GM23338 (cell line): ENCODE data around the gene GABRR2. TPM values are rescaled to one million over a fixed set of nuclear protein-coding genes. Genes with fewer than 3 reads are reported as not detected.

Experiments used
- ATAC-seq: fragments of 200-7000 bp; cut with Tn5 transposase; 3 replicates; pipeline ENCODE4 v1.9.1; 2020
- DNase-seq: peaks from one replicate; pipeline ENCODE4 v3.0.0-alpha.2; 2015; ENCODE audit warnings: low spot score
- H2AFZ ChIP-seq: fragments of 200-600 bp; sonication (generic); 2 replicates; pipeline ENCODE4 v1.8.0; 2016; ENCODE audit warnings: antibody characterized with exemption, mild to moderate bottlenecking, moderate library complexity
- H3F3A ChIP-seq: fragments of 200-600 bp; sonication (generic); replicated peaks from 2 replicates; pipeline ENCODE4 v1.8.0; 2017; ENCODE audit warnings: antibody characterized with exemption, mixed run types, low read depth
- H3K27ac ChIP-seq: fragments of 200-600 bp; sonication (generic); 2 replicates; pipeline ENCODE4 v1.6.1; 2016; ENCODE audit warnings: low read depth
- H3K27me3 ChIP-seq: fragments of 200-600 bp; sonication (generic); 2 replicates; pipeline ENCODE4 v1.8.0; 2016; ENCODE audit warnings: mild to moderate bottlenecking, mixed run types, moderate library complexity; ENCODE audit not compliant: insufficient read depth
- H3K36me3 ChIP-seq: fragments of 200-600 bp; sonication (generic); 2 replicates; pipeline ENCODE4 v1.8.0; 2016; ENCODE audit warnings: mild to moderate bottlenecking; ENCODE audit not compliant: insufficient read depth
- H3K4me1 ChIP-seq: fragments of 200-600 bp; sonication (generic); 2 replicates; pipeline ENCODE4 v1.8.0; 2016; ENCODE audit warnings: mild to moderate bottlenecking, moderate library complexity; ENCODE audit not compliant: insufficient read depth
- H3K4me2 ChIP-seq: fragments of 200-600 bp; sonication (generic); 2 replicates; pipeline ENCODE4 v1.7.1; 2017; ENCODE audit warnings: mixed run types
- H3K4me3 ChIP-seq: fragments of 200-600 bp; sonication (generic); 2 replicates; pipeline ENCODE4 v1.6.1; 2016; ENCODE audit warnings: mixed run types
- H3K79me2 ChIP-seq: fragments of 200-600 bp; sonication (generic); replicated peaks from 2 replicates; pipeline ENCODE4 v1.8.0; 2017; ENCODE audit warnings: mild to moderate bottlenecking; ENCODE audit not compliant: insufficient read depth
- H3K9me2 ChIP-seq: fragments of 200-600 bp; sonication (generic); 2 replicates; pipeline ENCODE4 v1.8.0; 2017; ENCODE audit not compliant: insufficient read depth
- H4K20me1 ChIP-seq: fragments of 200-600 bp; sonication (generic); replicated peaks from 2 replicates; pipeline ENCODE4 v1.8.0; 2017; ENCODE audit warnings: mild to moderate bottlenecking; ENCODE audit not compliant: insufficient read depth
- H3K27ac Mint-ChIP-seq: 2 replicates; pipeline ENCODE4 v1.8.0; 2020; ENCODE audit warnings: inconsistent platforms, mild to moderate bottlenecking, moderate library complexity, mixed read lengths
- H3K27me3 Mint-ChIP-seq: 3 replicates; pipeline ENCODE4 v1.8.0; 2022; ENCODE audit warnings: low read depth, mild to moderate bottlenecking, moderate library complexity, mixed read lengths, inconsistent platforms; ENCODE audit not compliant: insufficient read depth, poor library complexity
- H3K36me3 Mint-ChIP-seq: 3 replicates; pipeline ENCODE4 v1.8.0; 2021; ENCODE audit warnings: low read depth, mild to moderate bottlenecking, inconsistent platforms, moderate library complexity, mixed read lengths
- H3K4me1 Mint-ChIP-seq: 3 replicates; pipeline ENCODE4 v1.8.0; 2020; ENCODE audit warnings: mild to moderate bottlenecking, inconsistent platforms, mixed read lengths
- H3K4me3 Mint-ChIP-seq: 3 replicates; pipeline ENCODE4 v1.8.0; 2021; ENCODE audit warnings: moderate library complexity, mild to moderate bottlenecking, inconsistent platforms, mixed read lengths
- H3K9me3 Mint-ChIP-seq: 3 replicates; pipeline ENCODE4 v1.8.0; 2020; ENCODE audit warnings: moderate library complexity, mild to moderate bottlenecking, inconsistent platforms, mixed read lengths
- CREB1 ChIP-seq: fragments of 250-450 bp; sonication (Bioruptor Pico); IDR thresholded peaks from 2 replicates; pipeline ENCODE4 v1.5.0; 2020; ENCODE audit warnings: low read depth, mild to moderate bottlenecking, moderate library complexity
- EZH2phosphoT487 ChIP-seq: fragments of 200-600 bp; sonication (generic); IDR thresholded peaks from one replicate; pipeline ENCODE4 v1.8.1; 2018; ENCODE audit warnings: antibody characterized with exemption; ENCODE audit not compliant: unreplicated experiment
- POLR2AphosphoS5 ChIP-seq: IDR thresholded peaks from 2 replicates; pipeline ENCODE4 v1.6.1; 2016; ENCODE audit warnings: antibody characterized with exemption, low read depth
- STAT1 ChIP-seq: IDR thresholded peaks from one replicate; pipeline ENCODE4 v1.6.1; 2016; ENCODE audit warnings: antibody characterized with exemption; ENCODE audit not compliant: unreplicated experiment
- ZNF114 ChIP-seq: fragments of 250-450 bp; sonication (Bioruptor Pico); IDR thresholded peaks from 2 replicates; pipeline ENCODE4 v1.5.0; 2020; ENCODE audit warnings: mild to moderate bottlenecking, moderate library complexity
- ZNF331 ChIP-seq: fragments of 250-450 bp; sonication (Bioruptor Pico); IDR thresholded peaks from 2 replicates; pipeline ENCODE4 v1.5.0; 2020; ENCODE audit warnings: low read depth, mild to moderate bottlenecking, moderate library complexity
- polyA plus RNA-seq: library from polyadenylated mRNA; unstranded; fragments of >200 nt; fragmentation: Nextera tagmentation; extraction: Ambion mirVana; gene quantifications from 2 replicates; pipeline ENCODE4 v1.2.1, GENCODE V29; 2016
- total RNA-seq: library from RNA; depleted of rRNA; stranded (reverse); fragments of >200 nt; shearing (Covaris generic); gene quantifications from 2 replicates; pipeline ENCODE4 v1.2.3, GENCODE V29; 2014
- TF ChIP-seq, protein P1 (sequence below): IDR thresholded peaks from one replicate; pipeline ENCODE4 v1.6.1; 2018; ENCODE audit warnings: antibody characterized with exemption; ENCODE audit not compliant: unreplicated experiment
- TF ChIP-seq, protein P2 (sequence below): fragments of 250-450 bp; sonication (Bioruptor Pico); IDR thresholded peaks from 2 replicates; pipeline ENCODE4 v1.5.0; 2020; ENCODE audit warnings: mild to moderate bottlenecking, moderate library complexity

The GABRR2 gene
- total and polyA plus RNA-seq, 2 experiments from 2014 or later: not detected

DNA sequence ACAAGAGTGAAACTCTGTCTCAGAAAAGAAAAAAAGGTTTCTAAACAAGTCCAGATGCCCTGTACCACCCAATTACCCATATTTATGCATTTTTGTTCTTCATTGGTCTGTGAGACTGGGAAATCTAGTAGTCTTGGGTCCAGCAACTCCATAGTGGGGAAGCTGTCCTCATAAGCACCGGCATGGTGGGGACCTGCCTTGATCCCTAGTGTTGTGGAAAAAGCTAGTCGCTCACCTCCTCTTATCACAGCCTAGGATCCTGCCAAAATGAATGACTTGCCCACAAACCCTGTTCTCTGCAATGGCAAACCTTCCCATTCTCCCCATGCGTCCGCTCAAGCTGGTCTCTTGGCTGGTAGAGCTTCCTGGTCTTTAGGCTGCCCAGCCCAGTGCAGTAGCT is 59.7 kb downstream of the GABRR2 start (continued):
- TF ChIP-seq, protein P1, sequence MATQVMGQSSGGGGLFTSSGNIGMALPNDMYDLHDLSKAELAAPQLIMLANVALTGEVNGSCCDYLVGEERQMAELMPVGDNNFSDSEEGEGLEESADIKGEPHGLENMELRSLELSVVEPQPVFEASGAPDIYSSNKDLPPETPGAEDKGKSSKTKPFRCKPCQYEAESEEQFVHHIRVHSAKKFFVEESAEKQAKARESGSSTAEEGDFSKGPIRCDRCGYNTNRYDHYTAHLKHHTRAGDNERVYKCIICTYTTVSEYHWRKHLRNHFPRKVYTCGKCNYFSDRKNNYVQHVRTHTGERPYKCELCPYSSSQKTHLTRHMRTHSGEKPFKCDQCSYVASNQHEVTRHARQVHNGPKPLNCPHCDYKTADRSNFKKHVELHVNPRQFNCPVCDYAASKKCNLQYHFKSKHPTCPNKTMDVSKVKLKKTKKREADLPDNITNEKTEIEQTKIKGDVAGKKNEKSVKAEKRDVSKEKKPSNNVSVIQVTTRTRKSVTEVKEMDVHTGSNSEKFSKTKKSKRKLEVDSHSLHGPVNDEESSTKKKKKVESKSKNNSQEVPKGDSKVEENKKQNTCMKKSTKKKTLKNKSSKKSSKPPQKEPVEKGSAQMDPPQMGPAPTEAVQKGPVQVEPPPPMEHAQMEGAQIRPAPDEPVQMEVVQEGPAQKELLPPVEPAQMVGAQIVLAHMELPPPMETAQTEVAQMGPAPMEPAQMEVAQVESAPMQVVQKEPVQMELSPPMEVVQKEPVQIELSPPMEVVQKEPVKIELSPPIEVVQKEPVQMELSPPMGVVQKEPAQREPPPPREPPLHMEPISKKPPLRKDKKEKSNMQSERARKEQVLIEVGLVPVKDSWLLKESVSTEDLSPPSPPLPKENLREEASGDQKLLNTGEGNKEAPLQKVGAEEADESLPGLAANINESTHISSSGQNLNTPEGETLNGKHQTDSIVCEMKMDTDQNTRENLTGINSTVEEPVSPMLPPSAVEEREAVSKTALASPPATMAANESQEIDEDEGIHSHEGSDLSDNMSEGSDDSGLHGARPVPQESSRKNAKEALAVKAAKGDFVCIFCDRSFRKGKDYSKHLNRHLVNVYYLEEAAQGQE: no peak
- no peak for TF ChIP-seq ZNF114 (CRISPR knock-in tag)

GRCh38 chr6:89254569-89254968 is 60.5 kb downstream of the GABRR2 start:
- DNase-seq (no peak), ATAC-seq (no peak)
- Histone ChIP-seq H2AFZ (no peak overlapping the region), H3K9me2 (no peaks in the 10 kb centered on the region), H3F3A (no peaks in the 10 kb centered on the region), H3K27me3 (no peaks in the 10 kb centered on the region), H3K4me3 (no peak overlapping the region), H3K27ac (no peak overlapping the region), H4K20me1 (no peaks in the 10 kb centered on the region), H3K79me2 (no peaks in the 10 kb centered on the region), H3K36me3 (no peaks in the 10 kb centered on the region), H3K4me1 (no peaks in the 10 kb centered on the region), H3K4me2 (no peak overlapping the region)
- no peak overlapping the region for H3K4me3 Mint-ChIP-seq
- H3K27me3 Mint-ChIP-seq: no peaks in the 10 kb centered on the region
- no peaks in the 10 kb centered on the region for H3K36me3 Mint-ChIP-seq
- no peaks in the 10 kb centered on the region for H3K4me1 Mint-ChIP-seq
- no peak overlapping the region for H3K27ac Mint-ChIP-seq
- H3K9me3 Mint-ChIP-seq: no peaks in the 10 kb centered on the region
- no peak for TF ChIP-seq EZH2phosphoT487
- TF ChIP-seq, protein P2, sequence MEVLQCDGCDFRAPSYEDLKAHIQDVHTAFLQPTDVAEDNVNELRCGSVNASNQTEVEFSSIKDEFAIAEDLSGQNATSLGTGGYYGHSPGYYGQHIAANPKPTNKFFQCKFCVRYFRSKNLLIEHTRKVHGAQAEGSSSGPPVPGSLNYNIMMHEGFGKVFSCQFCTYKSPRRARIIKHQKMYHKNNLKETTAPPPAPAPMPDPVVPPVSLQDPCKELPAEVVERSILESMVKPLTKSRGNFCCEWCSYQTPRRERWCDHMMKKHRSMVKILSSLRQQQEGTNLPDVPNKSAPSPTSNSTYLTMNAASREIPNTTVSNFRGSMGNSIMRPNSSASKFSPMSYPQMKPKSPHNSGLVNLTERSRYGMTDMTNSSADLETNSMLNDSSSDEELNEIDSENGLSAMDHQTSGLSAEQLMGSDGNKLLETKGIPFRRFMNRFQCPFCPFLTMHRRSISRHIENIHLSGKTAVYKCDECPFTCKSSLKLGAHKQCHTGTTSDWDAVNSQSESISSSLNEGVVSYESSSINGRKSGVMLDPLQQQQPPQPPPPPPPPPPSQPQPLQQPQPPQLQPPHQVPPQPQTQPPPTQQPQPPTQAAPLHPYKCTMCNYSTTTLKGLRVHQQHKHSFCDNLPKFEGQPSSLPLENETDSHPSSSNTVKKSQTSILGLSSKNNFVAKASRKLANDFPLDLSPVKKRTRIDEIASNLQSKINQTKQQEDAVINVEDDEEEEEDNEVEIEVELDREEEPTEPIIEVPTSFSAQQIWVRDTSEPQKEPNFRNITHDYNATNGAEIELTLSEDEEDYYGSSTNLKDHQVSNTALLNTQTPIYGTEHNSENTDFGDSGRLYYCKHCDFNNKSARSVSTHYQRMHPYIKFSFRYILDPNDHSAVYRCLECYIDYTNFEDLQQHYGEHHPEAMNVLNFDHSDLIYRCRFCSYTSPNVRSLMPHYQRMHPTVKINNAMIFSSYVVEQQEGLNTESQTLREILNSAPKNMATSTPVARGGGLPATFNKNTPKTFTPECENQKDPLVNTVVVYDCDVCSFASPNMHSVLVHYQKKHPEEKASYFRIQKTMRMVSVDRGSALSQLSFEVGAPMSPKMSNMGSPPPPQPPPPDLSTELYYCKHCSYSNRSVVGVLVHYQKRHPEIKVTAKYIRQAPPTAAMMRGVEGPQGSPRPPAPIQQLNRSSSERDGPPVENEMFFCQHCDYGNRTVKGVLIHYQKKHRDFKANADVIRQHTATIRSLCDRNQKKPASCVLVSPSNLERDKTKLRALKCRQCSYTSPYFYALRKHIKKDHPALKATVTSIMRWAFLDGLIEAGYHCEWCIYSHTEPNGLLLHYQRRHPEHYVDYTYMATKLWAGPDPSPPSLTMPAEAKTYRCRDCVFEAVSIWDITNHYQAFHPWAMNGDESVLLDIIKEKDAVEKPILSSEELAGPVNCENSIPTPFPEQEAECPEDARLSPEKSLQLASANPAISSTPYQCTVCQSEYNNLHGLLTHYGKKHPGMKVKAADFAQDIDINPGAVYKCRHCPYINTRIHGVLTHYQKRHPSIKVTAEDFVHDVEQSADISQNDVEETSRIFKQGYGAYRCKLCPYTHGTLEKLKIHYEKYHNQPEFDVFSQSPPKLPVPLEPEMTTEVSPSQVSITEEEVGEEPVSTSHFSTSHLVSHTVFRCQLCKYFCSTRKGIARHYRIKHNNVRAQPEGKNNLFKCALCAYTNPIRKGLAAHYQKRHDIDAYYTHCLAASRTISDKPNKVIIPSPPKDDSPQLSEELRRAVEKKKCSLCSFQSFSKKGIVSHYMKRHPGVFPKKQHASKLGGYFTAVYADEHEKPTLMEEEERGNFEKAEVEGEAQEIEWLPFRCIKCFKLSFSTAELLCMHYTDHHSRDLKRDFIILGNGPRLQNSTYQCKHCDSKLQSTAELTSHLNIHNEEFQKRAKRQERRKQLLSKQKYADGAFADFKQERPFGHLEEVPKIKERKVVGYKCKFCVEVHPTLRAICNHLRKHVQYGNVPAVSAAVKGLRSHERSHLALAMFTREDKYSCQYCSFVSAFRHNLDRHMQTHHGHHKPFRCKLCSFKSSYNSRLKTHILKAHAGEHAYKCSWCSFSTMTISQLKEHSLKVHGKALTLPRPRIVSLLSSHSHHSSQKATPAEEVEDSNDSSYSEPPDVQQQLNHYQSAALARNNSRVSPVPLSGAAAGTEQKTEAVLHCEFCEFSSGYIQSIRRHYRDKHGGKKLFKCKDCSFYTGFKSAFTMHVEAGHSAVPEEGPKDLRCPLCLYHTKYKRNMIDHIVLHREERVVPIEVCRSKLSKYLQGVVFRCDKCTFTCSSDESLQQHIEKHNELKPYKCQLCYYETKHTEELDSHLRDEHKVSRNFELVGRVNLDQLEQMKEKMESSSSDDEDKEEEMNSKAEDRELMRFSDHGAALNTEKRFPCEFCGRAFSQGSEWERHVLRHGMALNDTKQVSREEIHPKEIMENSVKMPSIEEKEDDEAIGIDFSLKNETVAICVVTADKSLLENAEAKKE (CRISPR knock-in tag): no peak
- no peak for TF ChIP-seq STAT1
- TF ChIP-seq POLR2AphosphoS5: no peak
- no peak for TF ChIP-seq CREB1
- TF ChIP-seq ZNF331 (CRISPR knock-in tag): no peak
- TF ChIP-seq ZNF114 (CRISPR knock-in tag): no peak
